OCI-LY7 (cell line): ENCODE results near the gene TANGO2. TPM values are rescaled to one million over a fixed set of nuclear protein-coding genes. Genes with fewer than 3 reads are reported as not detected.

ENCODE experiments used
- BruUV-seq: library from RNA; stranded (reverse); fragments of 400-500 nt; replicated peaks from 2 replicates; lab custom pipeline; 2021; lab: Mats Ljungman, UMichigan
- CTCF ChIA-PET: fragments of 300-600 bp; sonication (Branson Sonifier 250); formaldehyde crosslinking; loops from one replicate; lab custom pipeline; 2022; ENCODE audit warnings: antibody characterized with exemption; ENCODE audit not compliant: unreplicated experiment; lab: Charles Lee
- POLR2A ChIA-PET: fragments of 300-600 bp; sonication (Branson Sonifier 250); formaldehyde crosslinking; loops from one replicate; lab custom pipeline; 2022; ENCODE audit warnings: antibody characterized with exemption; lab: Charles Lee
- DNase-seq: peaks from one replicate; pipeline ENCODE4 v3.0.0-alpha.2; 2015; ENCODE audit warnings: low spot score
- H2AFZ ChIP-seq: fragments of 200-600 bp; sonication (generic), shearing (Covaris generic); 2 replicates; pipeline ENCODE4 v1.6.1; 2014; ENCODE audit warnings: mild to moderate bottlenecking, antibody characterized with exemption, low read length, moderate library complexity
- H3K27ac ChIP-seq: fragments of 200-600 bp; sonication (generic); 2 replicates; pipeline ENCODE4 v1.5.1; 2014; ENCODE audit warnings: mixed run types, low read depth, mild to moderate bottlenecking, moderate library complexity, low read length, inconsistent platforms; ENCODE audit not compliant: poor library complexity, severe bottlenecking
- H3K36me3 ChIP-seq: fragments of 200-600 bp; sonication (generic); 2 replicates; pipeline ENCODE4 v1.6.1; 2014; ENCODE audit warnings: mild to moderate bottlenecking, antibody characterized with exemption, low read length, moderate library complexity, mixed read lengths; ENCODE audit not compliant: insufficient read depth
- H3K4me1 ChIP-seq: fragments of 200-600 bp; sonication (generic); 2 replicates; pipeline ENCODE4 v1.5.1; 2014; ENCODE audit warnings: mild to moderate bottlenecking, low read length; ENCODE audit not compliant: insufficient read depth, poor library complexity, severe bottlenecking
- H3K4me2 ChIP-seq: fragments of 200-600 bp; sonication (generic); 2 replicates; pipeline ENCODE4 v1.6.1; 2014; ENCODE audit warnings: mild to moderate bottlenecking, low read length
- H3K4me3 ChIP-seq: fragments of 200-600 bp; sonication (generic); 2 replicates; pipeline ENCODE4 v1.5.1; 2014; ENCODE audit warnings: mild to moderate bottlenecking, low read depth, low read length; ENCODE audit not compliant: poor library complexity, severe bottlenecking
- H3K79me2 ChIP-seq: fragments of 200-600 bp; sonication (generic); 2 replicates; pipeline ENCODE4 v1.6.1; 2016; ENCODE audit warnings: low read depth, mild to moderate bottlenecking, low read length, moderate library complexity, mixed read lengths; ENCODE audit not compliant: insufficient read depth
- H3K9me2 ChIP-seq: fragments of 200-600 bp; sonication (generic); 2 replicates; pipeline ENCODE4 v1.6.1; 2016; ENCODE audit warnings: mild to moderate bottlenecking, low read length, mixed read lengths; ENCODE audit not compliant: insufficient read depth
- H3K9me3 ChIP-seq: fragments of 200-600 bp; sonication (generic); 2 replicates; pipeline ENCODE4 v1.6.1; 2014; ENCODE audit warnings: mild to moderate bottlenecking, mixed run types, low read length, mixed read lengths
- H4K20me1 ChIP-seq: fragments of 200-600 bp; sonication (generic); 2 replicates; pipeline ENCODE4 v1.6.1; 2014; ENCODE audit warnings: mild to moderate bottlenecking, antibody characterized with exemption, low read length, moderate library complexity, mixed read lengths; ENCODE audit not compliant: insufficient read depth
- EZH2phosphoT487 ChIP-seq: fragments of 200-600 bp; sonication (generic); IDR thresholded peaks from 2 replicates; pipeline ENCODE4 v1.6.1; 2018; ENCODE audit warnings: low read depth, borderline replicate concordance, mild to moderate bottlenecking, mixed run types, antibody characterized with exemption, low read length, moderate library complexity, mixed read lengths
- intact Hi-C: fragments of 100-400 bp; cut with micrococcal nuclease; formaldehyde crosslinking; loops from one replicate; pipeline ENCODE4 v1.10.0; 2022; ENCODE audit not compliant: unreplicated experiment
- total RNA-seq, 2 experiments: library from RNA; depleted of rRNA in 1 of 2; stranded (reverse); fragments of >200 nt in 1 of 2; shearing (Covaris generic) in 1 of 2; gene quantifications; 2 replicates each; pipeline ENCODE4 v1.2.3, GENCODE V29; 2014 to 2022
- TF ChIP-seq, protein P1 (sequence below): fragments of 200-600 bp; sonication (generic); conservative IDR thresholded peaks from 2 replicates; pipeline ENCODE4 v1.5.1; 2014; ENCODE audit warnings: mild to moderate bottlenecking, antibody characterized with exemption, low read length, moderate library complexity, mixed read lengths

The TANGO2 gene
- total RNA-seq, 2 experiments from 2014 or later = 18.3 to 23.3 TPM

GRCh38 chr22:20038574-20038973, 17.7 kb downstream of the TANGO2 start:
- H3K27ac ChIP-seq = no peak overlapping the region
- no peak overlapping the region for H3K4me3 ChIP-seq
- H3K9me2 ChIP-seq = no peaks in the 10 kb centered on the region
- ChIA-PET POLR2A (no interaction called here), CTCF (no interaction called here)
- H3K4me2 ChIP-seq = no peak overlapping the region
- no TSS peak for BruUV-seq
- no peak for TF ChIP-seq EZH2phosphoT487
- TF ChIP-seq, protein P1, sequence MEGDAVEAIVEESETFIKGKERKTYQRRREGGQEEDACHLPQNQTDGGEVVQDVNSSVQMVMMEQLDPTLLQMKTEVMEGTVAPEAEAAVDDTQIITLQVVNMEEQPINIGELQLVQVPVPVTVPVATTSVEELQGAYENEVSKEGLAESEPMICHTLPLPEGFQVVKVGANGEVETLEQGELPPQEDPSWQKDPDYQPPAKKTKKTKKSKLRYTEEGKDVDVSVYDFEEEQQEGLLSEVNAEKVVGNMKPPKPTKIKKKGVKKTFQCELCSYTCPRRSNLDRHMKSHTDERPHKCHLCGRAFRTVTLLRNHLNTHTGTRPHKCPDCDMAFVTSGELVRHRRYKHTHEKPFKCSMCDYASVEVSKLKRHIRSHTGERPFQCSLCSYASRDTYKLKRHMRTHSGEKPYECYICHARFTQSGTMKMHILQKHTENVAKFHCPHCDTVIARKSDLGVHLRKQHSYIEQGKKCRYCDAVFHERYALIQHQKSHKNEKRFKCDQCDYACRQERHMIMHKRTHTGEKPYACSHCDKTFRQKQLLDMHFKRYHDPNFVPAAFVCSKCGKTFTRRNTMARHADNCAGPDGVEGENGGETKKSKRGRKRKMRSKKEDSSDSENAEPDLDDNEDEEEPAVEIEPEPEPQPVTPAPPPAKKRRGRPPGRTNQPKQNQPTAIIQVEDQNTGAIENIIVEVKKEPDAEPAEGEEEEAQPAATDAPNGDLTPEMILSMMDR = no peak
- H2AFZ ChIP-seq = no peak overlapping the region
- peaks cover 11% of the 10 kb centered on the region for H3K9me3 ChIP-seq
- H3K4me1 ChIP-seq = peaks cover 21% of the 10 kb centered on the region
- H4K20me1 ChIP-seq = no peaks in the 10 kb centered on the region
- DNase-seq = no peak
- H3K79me2 ChIP-seq = no peaks in the 10 kb centered on the region
- intact Hi-C loops = no loop called here
- peaks cover 36% of the 10 kb centered on the region for H3K36me3 ChIP-seq

GRCh38 chr22:20039683-20040325, 18.9 kb downstream of the TANGO2 start:
- Histone ChIP-seq H3K9me2 (no peaks in the 10 kb centered on the region), H3K4me1 (peaks cover 8% of the 10 kb centered on the region), H3K27ac (no peak overlapping the region), H3K4me2 (no peak overlapping the region), H4K20me1 (no peaks in the 10 kb centered on the region), H3K9me3 (peaks cover 4% of the 10 kb centered on the region), H2AFZ (no peak overlapping the region), H3K79me2 (no peaks in the 10 kb centered on the region), H3K36me3 (peaks cover 30% of the 10 kb centered on the region), H3K4me3 (no peak overlapping the region)
- ChIA-PET POLR2A (no interaction called here), CTCF (no interaction called here)
- BruUV-seq = no TSS peak
- intact Hi-C loops = no loop called here
- TF ChIP-seq EZH2phosphoT487 = no peak
- no peak for DNase-seq

GRCh38 chr22:20040327-20041200, 19.7 kb downstream of the TANGO2 start:
- ChIA-PET CTCF (no interaction called here), POLR2A (no interaction called here)
- BruUV-seq = no TSS peak
- Histone ChIP-seq H2AFZ (no peak overlapping the region), H4K20me1 (no peaks in the 10 kb centered on the region), H3K4me2 (no peak overlapping the region), H3K4me1 (peaks cover under 1% of the 10 kb centered on the region), H3K9me2 (no peaks in the 10 kb centered on the region), H3K4me3 (no peak overlapping the region), H3K36me3 (peaks cover 23% of the 10 kb centered on the region), H3K27ac (no peak overlapping the region), H3K79me2 (no peaks in the 10 kb centered on the region), H3K9me3 (no peaks in the 10 kb centered on the region)
- no peak for TF ChIP-seq EZH2phosphoT487
- TF ChIP-seq, protein P1 = no peak
- DNase-seq = no peak
- intact Hi-C loops = no loop called here
